Measurements from ENCODE around the gene DYNLL2.
"Not testable (repeated sequence)": the region's sequence is repeated elsewhere in the genome, so short reads cannot be mapped to it uniquely, and the experiment has no call there.

Gene DYNLL2

GRCh38 chr17:58082870-58083490 lies at the start of gene DYNLL2:
Gene DYNLL2 (plus strand): TSS chr17:58083419. CDS start chr17:58087091, 3,672 bp downstream.
- peak; percentile 63 to 83 (median 76) for DNase-seq (ENCODE audit: low read depth in 2 of 3, low spot score in 2 of 3)

GRCh38 chr17:58039975-58040374 lies 43.2 kb upstream of the DYNLL2 start:
- no peak for DNase-seq (ENCODE audit: low read depth in 2 of 3, low spot score in 2 of 3)

GRCh38 chr17:58040386-58040785 lies 42.8 kb upstream of the DYNLL2 start:
- no peak for DNase-seq (ENCODE audit: low read depth in 2 of 3, low spot score in 2 of 3)

- no peak for DNase-seq (ENCODE audit: low read depth in 2 of 3, low spot score in 2 of 3)
Observed at GRCh38 chr17:58041161-58041560, 42.1 kb upstream of the DYNLL2 start.

- no peak for DNase-seq (ENCODE audit: low read depth in 2 of 3, low spot score in 2 of 3)
Observed at GRCh38 chr17:58043221-58044181, 39.7 kb upstream of the DYNLL2 start.

- not testable (repeated sequence) for DNase-seq (ENCODE audit: low read depth in 2 of 3, low spot score in 2 of 3)
Observed at GRCh38 chr17:58044256-58044655, 39.0 kb upstream of the DYNLL2 start.

GRCh38 chr17:58046239-58047094 lies 36.8 kb upstream of the DYNLL2 start:
- DNase-seq (ENCODE audit: low read depth in 2 of 3, low spot score in 2 of 3), result no peak

GRCh38 chr17:58047376-58048150 lies 35.7 kb upstream of the DYNLL2 start:
- no peak for DNase-seq (ENCODE audit: low read depth in 2 of 3, low spot score in 2 of 3)

GRCh38 chr17:58049533-58049932 lies 33.7 kb upstream of the DYNLL2 start:
- DNase-seq (ENCODE audit: low read depth in 2 of 3, low spot score in 2 of 3), result no peak

GRCh38 chr17:58050966-58051365 lies 32.3 kb upstream of the DYNLL2 start:
- no peak for DNase-seq (ENCODE audit: low read depth in 2 of 3, low spot score in 2 of 3)

- DNase-seq (ENCODE audit: low read depth in 2 of 3, low spot score in 2 of 3), result no peak
Observed at GRCh38 chr17:58051468-58051867, 31.8 kb upstream of the DYNLL2 start.

GRCh38 chr17:58052407-58052806 lies 30.8 kb upstream of the DYNLL2 start:
- no peak for DNase-seq (ENCODE audit: low read depth in 2 of 3, low spot score in 2 of 3)

- no peak for DNase-seq (ENCODE audit: low read depth in 2 of 3, low spot score in 2 of 3)
Observed at GRCh38 chr17:58052945-58053715, 30.1 kb upstream of the DYNLL2 start.

- no peak for DNase-seq (ENCODE audit: low read depth in 2 of 3, low spot score in 2 of 3)
Observed at GRCh38 chr17:58054641-58055040, 28.6 kb upstream of the DYNLL2 start.

- no peak for DNase-seq (ENCODE audit: low read depth in 2 of 3, low spot score in 2 of 3)
Observed at GRCh38 chr17:58056476-58056875, 26.7 kb upstream of the DYNLL2 start.

GRCh38 chr17:58059141-58059540 lies 24.1 kb upstream of the DYNLL2 start:
- DNase-seq (ENCODE audit: low read depth in 2 of 3, low spot score in 2 of 3), result no peak

- no peak for DNase-seq (ENCODE audit: low read depth in 2 of 3, low spot score in 2 of 3)
Observed at GRCh38 chr17:58060596-58061191, 22.5 kb upstream of the DYNLL2 start.

- no peak for DNase-seq (ENCODE audit: low read depth in 2 of 3, low spot score in 2 of 3)
Observed at GRCh38 chr17:58061672-58062071, 21.5 kb upstream of the DYNLL2 start.

GRCh38 chr17:58065238-58065637 lies 18.0 kb upstream of the DYNLL2 start:
- DNase-seq (ENCODE audit: low read depth in 2 of 3, low spot score in 2 of 3), result no peak
